ENCODE results near the gene CELA1. TPM values are rescaled to one million over a fixed set of nuclear protein-coding genes. Genes with fewer than 3 reads are reported as not detected.

Gene CELA1
- total RNA-seq (not detected), polyA plus RNA-seq (not detected)

DNA sequence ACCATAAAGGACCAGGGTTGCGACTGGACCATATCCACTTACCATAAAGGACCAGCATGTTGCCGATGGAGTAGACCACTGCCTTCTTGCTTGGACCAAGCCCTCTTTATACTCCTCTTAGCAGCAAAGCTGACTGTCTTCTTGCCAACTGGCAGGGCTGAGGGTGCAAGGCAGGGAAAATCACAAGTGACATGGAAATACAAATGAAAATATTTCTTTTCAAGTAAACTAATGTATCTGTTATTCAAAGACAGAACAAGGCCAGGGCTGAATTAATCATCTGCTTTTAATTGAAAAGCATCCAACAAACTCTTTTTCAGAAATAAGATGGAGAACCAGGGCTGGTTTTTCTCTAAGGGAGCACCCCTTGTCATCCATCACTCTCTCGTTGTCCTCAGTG is at the start of gene CELA1:
Gene CELA1 (minus strand): TSS at position 99 of the 400 bp plus-strand sequence. CDS start 41 bp downstream, at position 58.
- Histone ChIP-seq H3K27ac (no peak within 1 kb of the TSS), H3K36me3 (no peaks in the 10 kb centered on the region), H3K9me3 (no peaks in the 10 kb centered on the region), H3K27me3 (no peaks in the 10 kb centered on the region), H3K4me1 (no peaks in the 10 kb centered on the region), H3K4me3 (no peak within 1 kb of the TSS)
- no peak for DNase-seq
- no peak for FAIRE-seq
- TF ChIP-seq CTCF (IDR thresholded peaks at IDR 0.05): no peak
- no peak for ATAC-seq
- 85 to 89% methylated on average over 3 of the region's 3 CpGs for WGBS, 2 donors
- intact Hi-C loops (cut with DNase I): loop anchor here in 1 of 3 donors (10.0 kb wide), 1 partner anchor 302 kb away; the partner anchor contains the start of gene LETMD1

- FAIRE-seq (no peak), ATAC-seq (no peak), DNase-seq (no peak)
- intact Hi-C loops (cut with DNase I): no loop called here
- 70 to 74% methylated on average over 8 of the region's 8 CpGs for WGBS, 2 donors
- Histone ChIP-seq H3K36me3 (no peaks in the 10 kb centered on the region), H3K27me3 (no peaks in the 10 kb centered on the region), H3K27ac (no peak overlapping the region), H3K9me3 (no peaks in the 10 kb centered on the region), H3K4me1 (no peaks in the 10 kb centered on the region), H3K4me3 (no peak overlapping the region)
- TF ChIP-seq CTCF (IDR thresholded peaks at IDR 0.05): no peak
These were observed 49.1 kb upstream of the CELA1 start for GRCh38 chr12:51395283-51396230.

GRCh38 chr12:51393676-51394545 is 47.4 kb upstream of the CELA1 start:
- Histone ChIP-seq H3K27me3 (no peaks in the 10 kb centered on the region), H3K36me3 (no peaks in the 10 kb centered on the region), H3K9me3 (no peaks in the 10 kb centered on the region), H3K4me3 (no peak overlapping the region), H3K27ac (no peak overlapping the region), H3K4me1 (no peaks in the 10 kb centered on the region)
- intact Hi-C loops (cut with DNase I): no loop called here
- ATAC-seq (no peak), DNase-seq (no peak), FAIRE-seq (no peak)
- 86 to 94% methylated on average over 14 of the region's 14 CpGs for WGBS, 2 donors
- TF ChIP-seq CTCF (IDR thresholded peaks at IDR 0.05): no peak

DNA sequence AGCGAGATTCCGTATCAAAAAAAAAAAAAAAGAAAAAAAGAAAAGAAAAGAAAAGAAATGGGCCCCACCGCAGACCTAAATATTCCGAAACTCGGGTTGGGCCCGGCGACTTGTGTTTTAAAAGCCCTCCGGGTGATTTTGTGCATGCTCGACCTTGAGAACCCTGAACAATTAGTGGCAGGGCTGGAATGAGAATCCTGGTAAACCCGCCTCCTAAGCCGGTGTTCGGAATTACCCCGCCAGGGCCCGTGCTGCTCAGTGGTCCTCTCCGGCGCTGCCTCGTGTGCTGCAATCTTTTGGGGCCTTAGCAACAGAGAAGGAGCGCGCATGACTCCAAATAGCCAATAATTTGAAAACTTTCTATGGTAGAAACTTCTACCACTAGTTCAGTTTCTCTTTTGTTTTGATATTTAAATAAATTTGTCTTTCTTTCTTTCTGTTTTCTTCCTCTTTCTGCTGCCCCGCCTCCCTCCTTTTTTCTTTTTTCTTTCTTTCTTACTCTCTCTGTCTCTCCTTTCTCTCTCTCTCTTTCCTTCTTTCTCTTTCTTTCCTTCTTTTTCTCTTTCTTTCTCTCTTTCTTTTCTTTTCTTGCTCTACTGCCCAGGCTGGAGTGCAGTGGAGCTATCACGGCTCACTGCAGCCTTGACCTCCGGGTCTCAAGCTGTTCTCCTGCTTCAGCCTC is 46.2 kb upstream of the CELA1 start:
- Histone ChIP-seq H3K27ac (no peak overlapping the region), H3K4me3 (peak overlapping the region; percentile 52 to 89 (median 70)), H3K36me3 (no peaks in the 10 kb centered on the region), H3K4me1 (no peaks in the 10 kb centered on the region), H3K9me3 (no peaks in the 10 kb centered on the region), H3K27me3 (no peaks in the 10 kb centered on the region)
- intact Hi-C loops (cut with DNase I): no loop called here
- DNase-seq: peak in 1 of 6 donors; percentile 39
- ATAC-seq: peak; percentile 23 to 48 (median 43)
- 19 to 25% methylated on average over 22 of the region's 22 CpGs for WGBS, 2 donors
- FAIRE-seq: no peak
- TF ChIP-seq CTCF (IDR thresholded peaks at IDR 0.05): no peak

All from pancreas (tissue), 10 donors.